Iris pigment epithelial cell (primary cell): ENCODE results near the gene LZTR1.
"Not testable (repeated sequence)": the region's sequence is repeated elsewhere in the genome, so short reads cannot be mapped to it uniquely, and the experiment has no call there.

Experiments
- DNase-seq: peaks from one replicate; pipeline ENCODE4 v3.0.0-alpha.2; 2011; ENCODE audit warnings: low read depth

LZTR1 gene

DNA sequence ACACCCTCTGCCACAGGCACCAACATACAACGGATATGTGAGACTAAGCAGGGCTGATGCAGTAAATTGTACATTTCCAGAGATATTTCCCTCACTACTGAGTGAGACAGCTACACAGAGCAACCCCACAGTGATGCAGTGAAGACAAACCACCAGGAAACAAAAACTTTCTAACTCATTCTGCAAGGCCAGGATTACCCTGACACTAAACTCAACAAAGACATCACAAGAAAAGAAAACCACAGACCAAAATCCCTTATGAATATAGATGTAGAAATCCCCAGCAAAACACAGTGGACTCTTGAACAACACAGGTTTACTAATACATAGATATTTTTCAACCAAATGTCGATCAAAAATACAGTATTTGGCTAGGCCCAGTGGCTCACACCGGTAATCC, 51.8 kb downstream of the LZTR1 start:
- DNase-seq = no peak

DNA sequence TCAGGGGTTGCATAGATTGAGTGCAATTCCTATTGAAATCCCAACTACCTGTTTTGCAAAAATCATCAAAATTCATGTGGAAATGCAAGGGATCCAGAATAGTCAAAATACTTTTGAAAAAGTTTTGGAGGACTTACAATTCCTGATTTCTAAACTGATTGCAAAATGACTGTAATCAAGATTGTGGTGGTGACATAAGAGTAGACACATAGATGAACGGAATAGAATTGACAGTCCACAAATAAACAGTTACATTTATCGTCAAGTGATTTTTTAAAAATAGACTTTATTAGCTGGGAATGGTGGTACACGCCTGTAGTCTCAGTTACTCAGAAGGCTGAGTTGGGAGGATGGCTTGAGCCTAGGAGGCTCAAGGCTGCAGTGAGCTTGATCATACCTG, 52.9 kb downstream of the LZTR1 start:
- DNase-seq = no peak

DNA sequence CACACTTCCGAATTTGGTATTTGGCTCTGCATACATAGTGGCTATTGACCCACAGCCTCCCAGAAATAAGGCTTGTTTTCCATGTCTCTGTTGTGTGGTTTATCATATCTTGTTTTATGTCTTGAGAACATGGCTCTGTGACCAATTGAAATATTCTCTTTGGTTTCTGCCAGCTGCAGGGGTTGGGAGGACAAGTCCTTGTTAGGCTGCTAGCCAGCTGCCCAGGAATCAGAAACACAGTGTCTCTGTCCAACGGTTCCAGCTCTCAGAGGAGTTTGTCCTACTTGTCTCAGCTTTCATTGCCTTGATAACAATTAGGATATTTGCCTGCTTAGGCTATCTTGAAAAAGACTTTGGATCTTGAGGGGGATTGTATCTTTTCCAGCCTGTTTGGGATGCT, 56.3 kb downstream of the LZTR1 start:
- DNase-seq = peak; percentile 44

DNA sequence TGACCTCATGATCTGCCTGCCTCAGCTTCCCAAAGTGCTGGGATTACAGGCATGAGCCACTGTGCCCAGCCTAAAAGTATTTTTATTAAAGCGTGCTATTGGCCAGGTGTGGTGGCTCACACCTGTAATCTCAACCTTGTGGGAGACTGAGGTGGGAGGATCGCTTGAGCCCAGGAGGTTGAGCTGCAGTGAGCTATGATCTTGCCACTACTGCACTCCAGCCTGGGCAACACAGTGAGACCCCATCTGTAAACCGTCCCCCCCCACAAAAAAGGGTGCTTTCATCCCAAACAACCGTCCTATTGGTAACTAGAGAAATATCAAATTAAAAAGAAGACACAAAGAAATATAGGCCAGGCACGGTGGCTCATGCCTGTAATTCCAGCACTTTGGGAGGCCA, 57.1 kb downstream of the LZTR1 start:
- not testable (repeated sequence) for DNase-seq

DNA sequence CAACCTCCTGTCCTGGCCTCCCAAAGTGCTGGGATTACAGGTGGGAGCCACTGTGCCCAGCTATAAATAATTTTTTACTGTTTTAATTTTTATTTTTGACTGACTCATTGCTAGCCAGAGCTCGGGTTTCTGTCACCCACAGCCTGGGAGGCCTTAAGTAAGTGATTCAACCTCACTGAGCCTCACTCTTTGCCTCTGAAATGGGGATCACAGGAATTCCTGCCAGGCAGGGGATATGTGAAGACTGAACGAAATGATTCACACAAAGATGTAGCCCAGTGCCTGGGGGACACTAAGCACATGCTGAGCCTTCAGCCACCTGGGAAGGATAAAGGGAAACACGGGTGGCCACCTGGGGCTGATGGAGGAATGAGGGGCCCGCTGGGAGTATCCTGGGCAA, 59.8 kb downstream of the LZTR1 start:
- peak; percentile 87 for DNase-seq

DNA sequence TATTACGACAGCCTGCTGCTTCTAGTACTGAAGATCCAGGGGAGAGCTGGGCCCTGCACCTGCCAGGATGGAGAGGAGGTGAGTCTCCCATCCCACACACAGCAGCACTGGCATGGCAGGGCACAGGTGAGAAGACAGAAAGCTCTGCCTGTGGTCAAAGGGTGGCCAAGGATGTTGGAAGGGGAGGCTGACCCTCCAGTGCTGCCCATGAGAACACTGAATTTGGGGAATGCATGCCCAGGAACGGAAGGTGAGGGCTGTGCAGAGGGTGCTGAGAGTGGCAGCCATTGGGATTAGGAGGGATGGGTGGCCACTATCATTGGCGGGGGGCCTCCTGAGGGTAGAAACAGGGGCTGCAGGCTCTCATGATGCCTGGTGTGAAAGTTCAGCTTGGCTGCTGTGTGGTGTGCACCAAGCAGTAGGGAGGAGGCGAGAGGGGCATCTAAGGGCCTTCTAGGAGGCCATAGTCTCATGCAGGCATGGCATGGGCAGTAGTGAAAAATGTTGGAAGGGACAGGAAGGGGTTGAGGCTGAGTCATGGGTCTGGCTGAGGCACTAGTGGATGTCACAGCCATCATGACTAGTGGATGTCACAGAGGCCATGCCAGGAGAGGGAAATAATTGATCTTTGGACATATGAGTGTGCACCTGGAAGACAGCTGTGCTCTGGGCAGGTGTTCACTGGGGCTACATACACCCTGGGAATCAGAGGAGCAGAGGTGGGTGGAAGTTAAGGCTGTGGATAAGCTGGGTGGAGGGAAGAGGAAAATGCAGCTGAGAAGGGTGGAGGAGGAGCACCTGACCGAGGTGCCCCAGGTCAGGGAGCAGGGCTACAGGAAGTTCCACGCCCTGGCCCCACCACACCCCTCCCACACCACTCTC, 61.1 kb downstream of the LZTR1 start:
- DNase-seq = no peak

DNA sequence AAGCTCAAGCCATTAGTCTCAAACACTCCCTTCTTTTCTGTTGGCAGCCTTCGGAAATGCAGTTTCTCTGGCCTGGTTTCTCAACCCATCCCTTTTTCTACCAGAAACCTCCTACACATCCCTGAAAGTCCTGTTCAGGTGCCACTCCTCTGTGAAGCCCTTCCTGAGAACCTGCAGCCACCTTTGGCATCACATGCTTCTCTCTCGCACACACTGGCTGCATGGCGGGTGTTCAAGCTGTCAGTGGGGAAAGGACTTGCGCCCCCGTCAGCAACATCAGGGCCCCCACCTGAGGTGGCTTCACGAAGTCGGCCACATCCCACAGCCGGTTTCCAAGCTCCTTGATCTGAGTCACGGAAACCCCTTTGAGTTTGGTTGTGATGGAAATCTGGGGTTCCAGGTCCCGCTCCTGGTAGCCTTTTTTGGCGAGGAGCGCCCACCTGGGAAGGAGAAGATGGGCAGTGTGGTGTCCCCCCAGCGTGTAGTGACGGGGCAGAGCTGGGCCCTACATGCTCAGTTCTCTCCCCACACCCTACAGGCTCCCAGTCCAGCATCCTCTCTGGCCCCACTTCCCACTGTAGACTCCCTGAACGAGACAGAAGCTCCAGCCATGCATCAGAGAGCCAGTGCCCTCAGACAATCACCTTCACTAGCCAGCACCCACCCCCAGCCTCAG, 61.9 kb downstream of the LZTR1 start:
- DNase-seq = no peak

DNA sequence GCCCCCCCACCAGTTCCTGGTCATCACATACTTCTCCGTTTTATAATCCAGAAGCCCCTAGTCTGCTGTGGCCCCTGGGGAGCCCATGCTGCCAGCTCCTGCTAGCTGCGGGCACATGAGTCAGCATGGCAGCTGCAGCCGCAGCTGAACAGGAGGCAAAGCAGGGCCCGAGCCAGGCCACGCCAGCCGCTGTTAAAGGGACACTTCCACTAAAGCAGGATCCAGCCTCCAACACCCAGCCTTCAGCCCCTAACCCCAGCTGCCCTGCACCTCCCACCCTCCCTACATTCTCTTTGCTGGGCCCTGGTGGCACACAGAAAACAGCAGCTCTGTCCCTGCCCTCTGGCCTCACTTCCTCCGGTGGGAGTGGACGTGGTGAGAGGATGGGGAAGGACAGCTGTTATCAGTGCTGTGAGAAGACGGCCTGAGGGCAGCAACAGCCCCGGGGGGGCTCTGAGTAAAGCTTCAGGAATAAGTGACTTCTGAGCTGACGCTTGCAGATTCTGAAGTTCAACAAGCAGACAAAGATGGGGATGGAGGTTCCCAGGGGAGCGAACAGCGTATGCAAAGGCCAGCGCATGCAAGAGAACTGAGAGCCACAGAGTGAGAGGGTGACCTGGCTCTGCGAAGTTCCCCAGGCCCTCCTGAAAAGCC, 63.0 kb downstream of the LZTR1 start:
- DNase-seq = peak; percentile 53

DNA sequence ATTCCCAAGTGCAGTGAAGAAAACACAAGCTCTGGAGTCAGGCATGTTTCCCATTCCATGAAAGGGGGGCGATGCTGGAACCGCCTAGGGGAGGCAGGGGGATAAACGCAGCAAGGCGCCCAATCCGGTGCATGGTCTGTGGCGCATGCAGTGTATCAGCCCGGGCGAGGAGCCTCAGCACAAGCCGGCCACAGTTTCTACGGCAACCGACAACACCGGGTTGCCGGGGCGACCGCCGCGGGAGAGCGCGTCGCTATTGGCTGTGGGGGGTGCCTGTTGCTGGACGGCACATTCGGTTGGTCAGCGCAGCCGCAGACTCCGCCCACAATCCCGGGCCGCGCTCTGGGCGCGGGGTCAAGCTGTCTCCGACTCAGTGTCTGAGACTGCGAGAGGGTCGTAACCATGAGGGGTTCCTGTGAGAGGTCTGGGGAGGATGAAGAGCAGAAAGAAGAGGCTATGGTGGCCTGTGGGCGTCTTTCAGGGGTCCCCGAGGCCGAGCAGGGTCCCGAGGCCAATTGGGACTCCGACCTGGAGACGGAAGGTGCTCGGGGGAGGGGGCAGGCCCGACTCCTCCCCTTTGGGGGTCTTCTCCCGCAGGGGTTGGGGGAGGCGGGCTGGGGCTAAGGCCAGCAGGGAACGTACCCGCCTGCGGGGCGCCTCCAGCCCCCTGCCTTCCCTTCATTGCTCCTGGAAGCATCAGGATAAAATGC, 63.6 kb downstream of the LZTR1 start, which contains the start of gene LRRC74B:
Gene LRRC74B, plus strand, starts transcription at position 362 of the 710 bp plus-strand sequence. Its CDS starts 41 bp downstream, at position 403.
- peak; percentile 94 for DNase-seq

DNA sequence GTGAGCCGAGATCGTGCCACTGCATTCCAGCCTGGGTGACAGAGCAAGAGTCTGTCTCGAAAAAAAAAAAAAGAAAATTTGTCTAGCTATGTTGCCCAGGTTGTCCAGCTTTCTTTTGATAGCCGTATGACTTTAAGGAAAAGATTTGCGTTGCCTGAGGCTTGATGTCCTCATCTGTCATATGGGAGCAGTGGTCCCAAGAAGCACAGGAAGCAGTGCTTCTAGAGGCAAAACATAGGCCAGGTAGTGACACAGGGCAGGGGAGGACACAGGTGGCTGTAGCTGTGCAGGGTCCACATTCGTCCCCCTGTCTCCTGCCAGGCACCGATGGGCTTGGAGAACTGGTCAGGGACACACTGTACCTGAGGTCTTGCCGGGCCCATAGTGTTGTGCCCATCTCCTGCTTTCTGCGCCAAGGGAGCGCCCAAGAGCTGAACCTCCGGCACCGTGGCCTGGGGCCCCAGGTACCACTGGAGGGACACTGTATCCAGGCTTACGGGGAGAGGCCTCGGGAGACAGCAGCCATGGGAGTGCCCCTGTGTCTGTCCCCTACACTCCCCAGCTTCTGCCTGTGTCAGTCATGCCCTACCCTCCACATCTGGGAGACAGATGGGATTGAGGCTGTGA, 65.1 kb downstream of the LZTR1 start:
- DNase-seq = no peak

DNA sequence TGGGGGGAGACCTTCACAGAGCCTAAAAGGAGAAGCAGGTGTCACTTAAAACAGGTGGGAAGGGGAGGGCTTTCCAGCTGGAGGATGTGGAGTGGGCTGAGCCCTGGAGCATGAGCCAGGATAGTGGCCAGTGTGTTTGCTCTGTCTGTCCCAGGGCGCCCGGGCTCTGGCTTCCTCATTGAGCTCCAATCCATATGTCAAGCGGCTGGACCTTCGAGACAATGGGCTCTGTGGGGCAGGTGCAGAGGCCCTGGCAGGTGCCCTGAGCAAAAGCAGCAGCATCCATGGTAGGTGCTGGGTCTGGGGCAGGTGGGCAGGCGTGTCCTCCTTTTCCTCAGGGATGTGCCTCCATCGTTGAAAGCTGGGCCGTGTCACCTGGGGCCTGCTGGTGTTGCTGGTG, 65.6 kb downstream of the LZTR1 start:
- DNase-seq = no peak

DNA sequence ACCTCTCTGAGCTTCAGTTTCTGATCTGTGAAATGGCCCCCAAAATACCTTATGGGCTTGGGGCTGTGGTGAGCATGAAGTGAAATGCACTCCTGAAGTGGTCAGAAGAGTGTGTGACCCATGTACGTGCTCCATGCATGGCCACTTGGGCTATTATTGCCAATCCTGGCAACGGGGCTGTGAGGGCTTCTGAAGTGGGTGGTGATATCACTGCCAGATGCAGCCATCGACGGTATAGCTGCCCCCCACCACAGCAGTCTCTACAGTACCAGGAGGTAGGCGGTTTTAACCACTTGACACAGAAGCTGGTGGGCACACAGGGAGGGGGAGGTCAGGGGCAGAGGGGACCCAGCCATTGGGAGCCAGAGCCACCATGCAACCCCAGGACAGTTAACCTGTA, 66.4 kb downstream of the LZTR1 start:
- DNase-seq = not testable (repeated sequence)
